IPS DF 6.9 (cell line): ENCODE results near the gene GRIK4.

ENCODE experiments used
- DNase-seq: peaks from one replicate; pipeline ENCODE4 v3.0.0-alpha.2; 2013; ENCODE audit warnings: low read depth, low spot score
- H3K27ac ChIP-seq: one replicate; pipeline ENCODE4 v1.5.1; 2013; ENCODE audit warnings: low read length, control low read depth
- H3K27me3 ChIP-seq: 2 replicates; pipeline ENCODE4 v1.6.1; 2013; ENCODE audit warnings: mild to moderate bottlenecking, low read length; ENCODE audit not compliant: control insufficient read depth, insufficient read depth
- H3K36me3 ChIP-seq: 2 replicates; pipeline ENCODE4 v1.6.1; 2013; ENCODE audit warnings: low read length; ENCODE audit not compliant: control insufficient read depth, insufficient read depth
- H3K4me1 ChIP-seq: 2 replicates; pipeline ENCODE4 v1.6.1; 2013; ENCODE audit warnings: low read length; ENCODE audit not compliant: control insufficient read depth, insufficient read depth
- H3K4me3 ChIP-seq: 2 replicates; pipeline ENCODE4 v1.5.1; 2013; ENCODE audit warnings: mild to moderate bottlenecking, low read length
- H3K9me3 ChIP-seq: 2 replicates; pipeline ENCODE4 v1.6.1; 2013; ENCODE audit warnings: low read length, inconsistent platforms; ENCODE audit not compliant: control insufficient read depth, insufficient read depth
- WGBS: extraction: QIAGEN DNeasy Blood & Tissue Kit; methylation state at CpG from one replicate; pipeline ENCODE4 v1.1.7; 2013; ENCODE audit warnings: mixed read lengths, missing lambda C conversion rate; ENCODE audit not compliant: insufficient read length, insufficient coverage; 5-methylcytosine and 5-hydroxymethylcytosine counted together

GRIK4 gene

GRCh38 chr11:120738516-120739046 lies 227.0 kb downstream of the GRIK4 start:
- Histone ChIP-seq H3K4me1 (no peaks in the 10 kb centered on the region), H3K27ac (no peak overlapping the region), H3K36me3 (no peaks in the 10 kb centered on the region), H3K9me3 (no peaks in the 10 kb centered on the region), H3K4me3 (no peak overlapping the region), H3K27me3 (no peaks in the 10 kb centered on the region)
- no CpG with 5 or more reads among the region's 10 CpGs for WGBS
- DNase-seq, result no peak

- H3K4me3 ChIP-seq, result no peak overlapping the region
- no peaks in the 10 kb centered on the region for H3K9me3 ChIP-seq
- no peaks in the 10 kb centered on the region for H3K36me3 ChIP-seq
- no peaks in the 10 kb centered on the region for H3K27me3 ChIP-seq
- no peaks in the 10 kb centered on the region for H3K4me1 ChIP-seq
- DNase-seq, result no peak
- WGBS, result no CpG with 5 or more reads among the region's 3 CpGs
- H3K27ac ChIP-seq, result no peak overlapping the region
These were observed 228.2 kb downstream of the GRIK4 start for GRCh38 chr11:120739780-120740179.

GRCh38 chr11:120740380-120740779 lies 228.8 kb downstream of the GRIK4 start:
- Histone ChIP-seq H3K4me3 (no peak overlapping the region), H3K36me3 (no peaks in the 10 kb centered on the region), H3K27me3 (no peaks in the 10 kb centered on the region), H3K4me1 (no peaks in the 10 kb centered on the region), H3K27ac (no peak overlapping the region), H3K9me3 (no peaks in the 10 kb centered on the region)
- no CpG with 5 or more reads among the region's 3 CpGs for WGBS
- DNase-seq, result no peak

GRCh38 chr11:120744016-120744994 lies 232.8 kb downstream of the GRIK4 start:
- DNase-seq, result no peak

GRCh38 chr11:120746376-120746775 lies 234.8 kb downstream of the GRIK4 start:
- Histone ChIP-seq H3K27ac (no peak overlapping the region), H3K36me3 (no peaks in the 10 kb centered on the region), H3K4me1 (peaks cover 2% of the 10 kb centered on the region; the same call in 1 of the 2 replicates), H3K4me3 (no peak overlapping the region), H3K9me3 (no peaks in the 10 kb centered on the region), H3K27me3 (no peaks in the 10 kb centered on the region)
- no CpG with 5 or more reads among the region's 3 CpGs for WGBS
- DNase-seq, result no peak

More at GRCh38 chr11:120744016-120744994, 232.8 kb downstream of the GRIK4 start:
- WGBS, result no CpG with 5 or more reads among the region's 14 CpGs
- H3K36me3 ChIP-seq, result no peaks in the 10 kb centered on the region
- no peaks in the 10 kb centered on the region for H3K9me3 ChIP-seq
- no peaks in the 10 kb centered on the region for H3K27me3 ChIP-seq
- H3K4me1 ChIP-seq, result peaks cover 2% of the 10 kb centered on the region; the same call in 1 of the 2 replicates
- no peak overlapping the region for H3K4me3 ChIP-seq
- H3K27ac ChIP-seq, result no peak overlapping the region

- H3K36me3 ChIP-seq, result no peaks in the 10 kb centered on the region
- WGBS, result no CpG with 5 or more reads among the region's 12 CpGs
- no peak for DNase-seq
- H3K27ac ChIP-seq, result no peak overlapping the region
- H3K27me3 ChIP-seq, result no peaks in the 10 kb centered on the region
- H3K4me1 ChIP-seq, result peaks cover 2% of the 10 kb centered on the region; the same call in 1 of the 2 replicates
- H3K9me3 ChIP-seq, result no peaks in the 10 kb centered on the region
- no peak overlapping the region for H3K4me3 ChIP-seq
These were observed 235.5 kb downstream of the GRIK4 start for GRCh38 chr11:120746836-120747609.

GRCh38 chr11:120747850-120748814 lies 236.6 kb downstream of the GRIK4 start:
- no peak for DNase-seq
- H3K27me3 ChIP-seq, result no peaks in the 10 kb centered on the region
- peaks cover 2% of the 10 kb centered on the region; the same call in 1 of the 2 replicates for H3K4me1 ChIP-seq
- WGBS, result no CpG with 5 or more reads among the region's 12 CpGs
- H3K9me3 ChIP-seq, result no peaks in the 10 kb centered on the region
- H3K36me3 ChIP-seq, result no peaks in the 10 kb centered on the region
- H3K27ac ChIP-seq, result no peak overlapping the region
- no peak overlapping the region for H3K4me3 ChIP-seq

- no peak for DNase-seq
- no peaks in the 10 kb centered on the region for H3K36me3 ChIP-seq
- H3K27ac ChIP-seq, result no peak overlapping the region
- H3K27me3 ChIP-seq, result no peaks in the 10 kb centered on the region
- H3K9me3 ChIP-seq, result no peaks in the 10 kb centered on the region
- no peak overlapping the region for H3K4me3 ChIP-seq
- WGBS, result no CpG with 5 or more reads among the region's 4 CpGs
- peaks cover 2% of the 10 kb centered on the region; the same call in 1 of the 2 replicates for H3K4me1 ChIP-seq
These were observed 237.8 kb downstream of the GRIK4 start for GRCh38 chr11:120749395-120749794.

GRCh38 chr11:120750647-120751549 lies 239.3 kb downstream of the GRIK4 start:
- H3K9me3 ChIP-seq, result no peaks in the 10 kb centered on the region
- H3K36me3 ChIP-seq, result no peaks in the 10 kb centered on the region
- H3K4me1 ChIP-seq, result peaks cover 2% of the 10 kb centered on the region; the same call in 1 of the 2 replicates
- H3K27me3 ChIP-seq, result no peaks in the 10 kb centered on the region
- no peak for DNase-seq
- no peak overlapping the region for H3K4me3 ChIP-seq
- WGBS, result no CpG with 5 or more reads among the region's 12 CpGs
- no peak overlapping the region for H3K27ac ChIP-seq
